OCI-LY1 (cell line): ENCODE results near the gene PID1.

Experiments
- H2AFZ ChIP-seq: fragments of 200-600 bp; sonication (generic), shearing (Covaris generic); 2 replicates; pipeline ENCODE4 v1.6.0; 2014; ENCODE audit warnings: antibody characterized with exemption, mild to moderate bottlenecking, low read length
- H3F3A ChIP-seq: fragments of 200-600 bp; sonication (generic), shearing (Covaris generic); 2 replicates; pipeline ENCODE4 v1.6.0; 2014; ENCODE audit warnings: mild to moderate bottlenecking, antibody characterized with exemption, low read length, moderate library complexity; ENCODE audit not compliant: insufficient read depth
- H3K27ac ChIP-seq: fragments of 200-600 bp; sonication (generic); 2 replicates; pipeline ENCODE4 v1.5.1; 2014; ENCODE audit warnings: low read length, mixed run types, mild to moderate bottlenecking, low read depth; ENCODE audit not compliant: poor library complexity, severe bottlenecking
- H3K27me3 ChIP-seq: fragments of 200-600 bp; sonication (generic); 2 replicates; pipeline ENCODE4 v1.6.0; 2014; ENCODE audit warnings: antibody characterized with exemption, mild to moderate bottlenecking, low read length, moderate library complexity; ENCODE audit not compliant: insufficient read depth
- H3K36me3 ChIP-seq: fragments of 200-600 bp; sonication (generic); 2 replicates; pipeline ENCODE4 v1.6.1; 2014; ENCODE audit warnings: mild to moderate bottlenecking, antibody characterized with exemption, low read length, moderate library complexity, mixed read lengths; ENCODE audit not compliant: insufficient read depth
- H3K4me1 ChIP-seq: fragments of 200-600 bp; sonication (generic); 2 replicates; pipeline ENCODE4 v1.5.1; 2014; ENCODE audit warnings: mild to moderate bottlenecking, low read length, moderate library complexity; ENCODE audit not compliant: insufficient read depth, severe bottlenecking
- H3K4me2 ChIP-seq: fragments of 200-600 bp; sonication (generic), shearing (Covaris generic); 2 replicates; pipeline ENCODE4 v1.6.1; 2014; ENCODE audit warnings: low read length
- H3K4me3 ChIP-seq: fragments of 200-600 bp; sonication (generic); 2 replicates; pipeline ENCODE4 v1.5.1; 2014; ENCODE audit warnings: low read length, low read depth, mild to moderate bottlenecking, mixed read lengths; ENCODE audit not compliant: poor library complexity, severe bottlenecking
- H3K79me2 ChIP-seq: fragments of 200-600 bp; shearing (Covaris generic); 2 replicates; pipeline ENCODE4 v1.6.1; 2016; ENCODE audit warnings: mixed run types, low read length, mixed read lengths; ENCODE audit not compliant: insufficient read depth
- H3K9ac ChIP-seq: fragments of 200-600 bp; sonication (generic), shearing (Covaris generic); 2 replicates; pipeline ENCODE4 v1.6.1; 2014; ENCODE audit warnings: mild to moderate bottlenecking, low read length, mixed read lengths
- H3K9me2 ChIP-seq: fragments of 200-600 bp; sonication (generic), shearing (Covaris generic); 2 replicates; pipeline ENCODE4 v1.6.1; 2014; ENCODE audit warnings: low read depth, mild to moderate bottlenecking, low read length, mixed read lengths
- H3K9me3 ChIP-seq: fragments of 200-600 bp; shearing (Covaris generic); 2 replicates; pipeline ENCODE4 v1.6.1; 2014; ENCODE audit warnings: low read length, mixed read lengths
- H4K20me1 ChIP-seq: fragments of 200-600 bp; sonication (generic), shearing (Covaris generic); 2 replicates; pipeline ENCODE4 v1.6.0; 2016; ENCODE audit warnings: mild to moderate bottlenecking, low read length; ENCODE audit not compliant: insufficient read depth
- EZH2 ChIP-seq: fragments of 200-600 bp; sonication (generic), shearing (Covaris generic); IDR thresholded peaks from 2 replicates; pipeline ENCODE4 v1.8.0; 2017; ENCODE audit warnings: borderline replicate concordance, mixed run types, mild to moderate bottlenecking, antibody characterized with exemption, low read length, moderate library complexity, mixed read lengths
- TF ChIP-seq, protein P1 (sequence below): fragments of 200-600 bp; sonication (generic), shearing (Covaris generic); IDR thresholded peaks from 2 replicates; pipeline ENCODE4 v1.5.1; 2017; ENCODE audit warnings: mild to moderate bottlenecking, antibody characterized with exemption, low read length, moderate library complexity, mixed read lengths

PID1 gene

DNA sequence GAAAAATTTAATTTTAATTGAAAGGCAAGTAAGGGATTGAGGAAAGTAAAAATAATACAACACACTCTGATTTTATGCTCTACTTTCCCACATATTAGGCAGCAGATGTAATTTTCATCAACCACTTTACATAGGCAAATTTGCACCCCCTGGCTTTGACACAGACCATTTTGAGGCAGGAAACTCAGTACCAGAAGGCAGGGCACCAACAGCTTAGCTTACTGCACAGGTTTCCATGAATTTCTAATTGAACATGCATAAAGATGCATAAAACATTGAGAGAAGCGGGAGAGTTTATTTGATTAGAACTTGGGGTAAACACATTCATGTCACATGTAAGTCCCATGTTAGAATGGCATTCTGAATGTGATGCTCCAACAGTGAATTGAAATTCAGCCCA is 171.9 kb downstream of the PID1 start:
- Histone ChIP-seq H3K9me2 (no peaks in the 10 kb centered on the region), H3K36me3 (no peaks in the 10 kb centered on the region)
- no peak for TF ChIP-seq EZH2
- TF ChIP-seq, protein P1, sequence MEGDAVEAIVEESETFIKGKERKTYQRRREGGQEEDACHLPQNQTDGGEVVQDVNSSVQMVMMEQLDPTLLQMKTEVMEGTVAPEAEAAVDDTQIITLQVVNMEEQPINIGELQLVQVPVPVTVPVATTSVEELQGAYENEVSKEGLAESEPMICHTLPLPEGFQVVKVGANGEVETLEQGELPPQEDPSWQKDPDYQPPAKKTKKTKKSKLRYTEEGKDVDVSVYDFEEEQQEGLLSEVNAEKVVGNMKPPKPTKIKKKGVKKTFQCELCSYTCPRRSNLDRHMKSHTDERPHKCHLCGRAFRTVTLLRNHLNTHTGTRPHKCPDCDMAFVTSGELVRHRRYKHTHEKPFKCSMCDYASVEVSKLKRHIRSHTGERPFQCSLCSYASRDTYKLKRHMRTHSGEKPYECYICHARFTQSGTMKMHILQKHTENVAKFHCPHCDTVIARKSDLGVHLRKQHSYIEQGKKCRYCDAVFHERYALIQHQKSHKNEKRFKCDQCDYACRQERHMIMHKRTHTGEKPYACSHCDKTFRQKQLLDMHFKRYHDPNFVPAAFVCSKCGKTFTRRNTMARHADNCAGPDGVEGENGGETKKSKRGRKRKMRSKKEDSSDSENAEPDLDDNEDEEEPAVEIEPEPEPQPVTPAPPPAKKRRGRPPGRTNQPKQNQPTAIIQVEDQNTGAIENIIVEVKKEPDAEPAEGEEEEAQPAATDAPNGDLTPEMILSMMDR, result no peak

GRCh38 chr2:229098801-229099200 is 172.3 kb downstream of the PID1 start:
- Histone ChIP-seq H3K27ac (no peak overlapping the region), H3K36me3 (no peaks in the 10 kb centered on the region), H3K79me2 (no peaks in the 10 kb centered on the region), H4K20me1 (no peaks in the 10 kb centered on the region), H3K4me1 (no peaks in the 10 kb centered on the region), H3K4me3 (no peak overlapping the region), H2AFZ (no peak overlapping the region), H3K9me3 (no peaks in the 10 kb centered on the region), H3K9me2 (no peaks in the 10 kb centered on the region), H3K27me3 (no peaks in the 10 kb centered on the region), H3F3A (no peaks in the 10 kb centered on the region), H3K9ac (no peak overlapping the region), H3K4me2 (no peak overlapping the region)
- TF ChIP-seq EZH2, result no peak
- TF ChIP-seq, protein P1, result no peak

More for the DNA sequence above, 171.9 kb downstream of the PID1 start:
- Histone ChIP-seq H3K27me3 (no peaks in the 10 kb centered on the region), H3K4me1 (no peaks in the 10 kb centered on the region), H3K4me2 (no peak overlapping the region), H4K20me1 (no peaks in the 10 kb centered on the region), H3F3A (no peaks in the 10 kb centered on the region), H3K4me3 (no peak overlapping the region), H3K9me3 (no peaks in the 10 kb centered on the region), H3K9ac (no peak overlapping the region), H2AFZ (no peak overlapping the region), H3K79me2 (no peaks in the 10 kb centered on the region), H3K27ac (no peak overlapping the region)

GRCh38 chr2:229096409-229097066 is 174.5 kb downstream of the PID1 start:
- Histone ChIP-seq H3F3A (no peaks in the 10 kb centered on the region), H3K36me3 (no peaks in the 10 kb centered on the region), H3K4me3 (no peak overlapping the region), H3K4me1 (no peaks in the 10 kb centered on the region), H3K9ac (no peak overlapping the region), H2AFZ (no peak overlapping the region), H3K9me3 (no peaks in the 10 kb centered on the region), H3K9me2 (no peaks in the 10 kb centered on the region), H3K27ac (no peak overlapping the region), H4K20me1 (no peaks in the 10 kb centered on the region), H3K4me2 (no peak overlapping the region), H3K27me3 (no peaks in the 10 kb centered on the region), H3K79me2 (no peaks in the 10 kb centered on the region)
- TF ChIP-seq, protein P1, result no peak
- no peak for TF ChIP-seq EZH2
